AG04449 (cell line): ENCODE measurements around the gene CFL2.

Source experiments
- CTCF ChIA-PET: fragments of 350-600 bp; formaldehyde crosslinking; extraction: SDS; loops from one replicate; lab custom pipeline; 2021; ENCODE audit warnings: antibody characterized with exemption; lab: Yijun Ruan, JAX
- POLR2A ChIA-PET: fragments of 400-600, 350-600 bp; formaldehyde crosslinking; extraction: SDS; loops from one replicate; lab custom pipeline; 2020; ENCODE audit warnings: antibody characterized with exemption, inconsistent platforms; lab: Yijun Ruan, JAX
- DNase-seq: peaks from one replicate; pipeline ENCODE4 v3.0.0-alpha.2; 2010; ENCODE audit warnings: low read depth, low spot score
- H3K4me3 ChIP-seq: 2 replicates; pipeline ENCODE4 v1.5.1; 2011; ENCODE audit warnings: low read depth, mild to moderate bottlenecking, control low read depth, low read length
- TF ChIP-seq, protein P1 (sequence below): IDR thresholded peaks from one replicate; pipeline ENCODE4 v1.5.1; 2011; ENCODE audit warnings: mild to moderate bottlenecking, moderate library complexity, low read length, control low read depth, inconsistent platforms; ENCODE audit not compliant: insufficient read depth; ENCODE audit errors: missing control alignments

Gene CFL2

DNA sequence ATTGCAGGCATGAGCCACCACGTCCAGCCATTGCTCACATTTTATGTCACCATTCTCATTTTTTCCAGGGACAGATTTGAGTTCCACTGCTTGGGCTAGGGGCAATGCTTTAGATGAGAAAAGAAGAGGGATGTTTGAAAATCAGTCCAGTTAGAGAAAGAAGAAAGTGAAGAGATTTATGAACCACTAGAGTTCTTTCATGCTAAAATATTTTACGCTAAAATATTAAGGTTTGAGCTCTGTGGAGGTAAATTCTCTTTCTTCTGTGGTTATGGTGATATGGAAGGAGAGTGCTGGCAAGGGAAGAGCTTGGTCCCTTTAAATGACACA lies 21.5 kb downstream of the CFL2 start:
- no peak overlapping the region for H3K4me3 ChIP-seq
- POLR2A ChIA-PET: no interaction called here
- CTCF ChIA-PET: interaction anchor here (1.4 to 1.5 kb wide), 2 partner anchors 20 to 30 kb away, joined by 4 to 8 read pairs; no protein-coding TSS in a partner anchor
- TF ChIP-seq, protein P1, sequence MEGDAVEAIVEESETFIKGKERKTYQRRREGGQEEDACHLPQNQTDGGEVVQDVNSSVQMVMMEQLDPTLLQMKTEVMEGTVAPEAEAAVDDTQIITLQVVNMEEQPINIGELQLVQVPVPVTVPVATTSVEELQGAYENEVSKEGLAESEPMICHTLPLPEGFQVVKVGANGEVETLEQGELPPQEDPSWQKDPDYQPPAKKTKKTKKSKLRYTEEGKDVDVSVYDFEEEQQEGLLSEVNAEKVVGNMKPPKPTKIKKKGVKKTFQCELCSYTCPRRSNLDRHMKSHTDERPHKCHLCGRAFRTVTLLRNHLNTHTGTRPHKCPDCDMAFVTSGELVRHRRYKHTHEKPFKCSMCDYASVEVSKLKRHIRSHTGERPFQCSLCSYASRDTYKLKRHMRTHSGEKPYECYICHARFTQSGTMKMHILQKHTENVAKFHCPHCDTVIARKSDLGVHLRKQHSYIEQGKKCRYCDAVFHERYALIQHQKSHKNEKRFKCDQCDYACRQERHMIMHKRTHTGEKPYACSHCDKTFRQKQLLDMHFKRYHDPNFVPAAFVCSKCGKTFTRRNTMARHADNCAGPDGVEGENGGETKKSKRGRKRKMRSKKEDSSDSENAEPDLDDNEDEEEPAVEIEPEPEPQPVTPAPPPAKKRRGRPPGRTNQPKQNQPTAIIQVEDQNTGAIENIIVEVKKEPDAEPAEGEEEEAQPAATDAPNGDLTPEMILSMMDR: no peak
- DNase-seq: no peak

- TF ChIP-seq, protein P1: no peak
- H3K4me3 ChIP-seq: no peak overlapping the region
- CTCF ChIA-PET: interaction anchor here (1.5 kb wide), 1 partner anchor 19 kb away, joined by 4 read pairs; no protein-coding TSS in a partner anchor
- POLR2A ChIA-PET: no interaction called here
- DNase-seq: no peak
These were observed 22.0 kb downstream of the CFL2 start for GRCh38 chr14:34692348-34692747.

DNA sequence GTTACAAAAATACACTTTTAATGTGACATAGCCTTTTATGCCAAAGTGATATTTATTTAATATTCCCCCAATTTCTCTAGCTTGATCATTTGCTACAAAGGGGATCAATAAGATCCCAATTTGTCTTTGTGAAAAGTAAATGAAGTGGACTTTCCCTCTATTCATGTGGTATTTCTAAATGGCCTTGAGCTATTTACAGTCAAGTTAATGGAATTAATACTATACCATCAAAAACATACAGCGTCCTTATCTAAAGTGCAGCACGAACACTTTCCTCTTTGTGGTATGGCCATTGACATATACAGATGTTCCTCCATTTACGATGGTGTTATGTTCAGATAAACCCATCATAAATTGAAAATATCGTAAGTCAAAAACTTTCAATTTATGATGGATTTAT lies 23.2 kb downstream of the CFL2 start:
- no peak overlapping the region for H3K4me3 ChIP-seq
- TF ChIP-seq, protein P1: no peak
- CTCF ChIA-PET: interaction anchor here (4.8 kb wide), 1 partner anchor 18 kb away, joined by 26 read pairs; no protein-coding TSS in a partner anchor
- DNase-seq: no peak
- POLR2A ChIA-PET: no interaction called here

GRCh38 chr14:34688470-34689206 lies 25.8 kb downstream of the CFL2 start:
- H3K4me3 ChIP-seq: no peak overlapping the region
- TF ChIP-seq, protein P1: no peak
- ChIA-PET CTCF (interaction anchor here (1.6 to 4.8 kb wide), 2 partner anchors 16 to 34 kb away, joined by 8 to 26 read pairs; no protein-coding TSS in a partner anchor), POLR2A (no interaction called here)
- no peak for DNase-seq

DNA sequence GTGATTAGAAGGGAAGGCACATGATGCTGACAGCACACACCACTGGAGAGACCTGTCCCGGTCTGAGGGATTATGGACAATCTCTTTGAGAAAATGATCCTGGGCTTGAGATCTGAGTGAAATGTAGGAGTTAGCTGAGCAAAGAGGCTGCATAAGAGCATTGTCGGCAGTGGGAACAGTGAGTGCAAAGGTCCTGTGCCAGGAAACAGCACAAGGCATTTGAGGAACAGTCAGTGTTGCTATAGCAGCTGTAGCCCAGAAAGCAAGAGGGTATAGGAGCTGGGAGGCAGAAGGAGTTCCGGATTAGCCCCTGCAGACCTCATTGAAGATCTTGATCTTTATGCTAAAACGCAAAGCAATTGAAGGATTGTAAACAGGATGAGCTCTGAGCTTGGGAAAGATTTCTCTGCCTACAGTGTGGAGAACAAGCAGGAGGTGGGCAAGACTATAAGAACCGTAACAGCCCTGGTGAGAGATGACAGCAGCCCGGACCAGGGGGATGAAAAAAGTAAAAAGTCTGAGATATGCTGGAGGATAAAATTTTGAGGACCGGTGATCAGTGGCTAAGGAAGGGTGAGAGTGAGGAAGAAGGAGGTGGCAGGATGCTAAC lies 28.5 kb downstream of the CFL2 start:
- no peak overlapping the region for H3K4me3 ChIP-seq
- ChIA-PET CTCF (interaction anchor here (1.0 to 1.5 kb wide), 2 partner anchors 13 to 15 kb away, joined by 3 to 6 read pairs; no protein-coding TSS in a partner anchor), POLR2A (no interaction called here)
- TF ChIP-seq, protein P1: no peak
- DNase-seq: no peak

DNA sequence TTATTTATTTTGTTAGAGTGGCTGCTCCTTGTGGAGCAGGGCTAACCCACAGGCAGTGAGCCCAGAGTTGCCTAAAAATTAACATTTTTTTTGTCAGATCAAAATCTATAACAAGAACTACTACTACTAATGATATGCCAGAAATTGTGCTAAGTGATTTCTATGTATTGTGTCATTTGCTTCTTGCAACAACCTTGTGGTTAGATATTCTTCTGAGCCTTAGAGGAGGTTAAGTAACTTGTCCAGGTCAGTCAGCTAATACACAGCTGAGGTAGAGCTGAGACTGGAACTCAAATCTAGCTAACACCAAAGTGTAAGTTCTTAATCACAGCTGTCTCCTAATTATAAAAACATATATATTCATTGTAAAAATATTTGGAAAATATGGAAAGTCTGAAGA lies 29.8 kb downstream of the CFL2 start:
- POLR2A ChIA-PET: no interaction called here
- no peak overlapping the region for H3K4me3 ChIP-seq
- TF ChIP-seq, protein P1: no peak
- no peak for DNase-seq
- CTCF ChIA-PET: interaction anchor here (1.0 kb wide), 1 partner anchor 10 kb away, joined by 3 read pairs; no protein-coding TSS in a partner anchor
